PFSK-1 (cell line): ENCODE results near the gene SLC25A33.

Source experiments
- POLR2AphosphoS5 ChIP-seq: IDR thresholded peaks from 2 replicates; pipeline ENCODE4 v1.6.1; 2012; ENCODE audit warnings: low read depth, mild to moderate bottlenecking, control low read depth, low read length, moderate library complexity
- TAF1 ChIP-seq: IDR thresholded peaks from 2 replicates; pipeline ENCODE4 v1.6.1; 2012; ENCODE audit warnings: low read length, control low read depth, borderline replicate concordance; ENCODE audit not compliant: insufficient read depth

- no peak for TF ChIP-seq POLR2AphosphoS5
- no peak for TF ChIP-seq TAF1
Observed at GRCh38 chr1:9520411-9520810, 18.9 kb upstream of the SLC25A33 start.
